Ovary (tissue), 3 donors: ENCODE results near the gene PLET1.

Experiments
- CTCF ChIP-seq, 3 donors: fragments of 450-650 bp in 2 of 3; fragments of 200-600 bp in 1 of 3; IDR thresholded peaks; one replicate each; pipeline versions ENCODE4 v1.5.1 to v1.8.0; 2016 to 2022; ENCODE audit warnings: antibody characterized with exemption in 3 of 3, mild to moderate bottlenecking in 1 of 3
- EP300 ChIP-seq: sonication (generic); formaldehyde crosslinking; IDR thresholded peaks from one replicate; pipeline ENCODE4 v1.6.1; 2017; ENCODE audit warnings: antibody characterized with exemption
- POLR2A ChIP-seq: fragments of 450-650 bp; IDR thresholded peaks from one replicate; pipeline ENCODE4 v1.6.1; 2017; ENCODE audit warnings: antibody characterized with exemption, mild to moderate bottlenecking, moderate library complexity
- donor health status: DM: no; HTN: no; CAD: no.

- TF ChIP-seq POLR2A, result no peak
- no peak for TF ChIP-seq CTCF (IDR thresholded peaks at IDR 0.05)
- TF ChIP-seq EP300, result no peak
These were observed 28.7 kb downstream of the PLET1 start for GRCh38 chr11:112231952-112232351.
